WTC11 (cell line): ENCODE data around the gene CCR8. TPM values are rescaled to one million over a fixed set of nuclear protein-coding genes. Genes with fewer than 3 reads are reported as not detected.

Source experiments
- ATAC-seq: fragments of 200-7000 bp; cut with Tn5 transposase; 2 replicates; pipeline ENCODE4 v1.10.0; 2021; ENCODE audit warnings: mild to moderate bottlenecking, moderate library complexity
- CTCF ChIA-PET: fragments of 300-600 bp; sonication (Branson Sonifier 250); formaldehyde crosslinking; loops from one replicate; lab custom pipeline; 2021; ENCODE audit warnings: antibody characterized with exemption; lab: Charles Lee
- POLR2A ChIA-PET: fragments of 350-600 bp; sonication (Branson Sonifier 250); formaldehyde crosslinking; loops from one replicate; lab custom pipeline; 2021; ENCODE audit warnings: antibody characterized with exemption; lab: Charles Lee
- DNase-seq: peaks from one replicate; pipeline ENCODE4 v3.0.0; 2021; ENCODE audit warnings: low spot score
- H3K27ac Mint-ChIP-seq: 2 replicates; pipeline ENCODE4 v1.8.0; 2021; ENCODE audit warnings: mixed read lengths
- H3K27me3 Mint-ChIP-seq: 2 replicates; pipeline ENCODE4 v1.8.0; 2021; ENCODE audit warnings: low read depth, mild to moderate bottlenecking, moderate library complexity, mixed read lengths
- H3K36me3 Mint-ChIP-seq: 2 replicates; pipeline ENCODE4 v1.8.0; 2021; ENCODE audit warnings: mixed read lengths
- H3K4me1 Mint-ChIP-seq: 2 replicates; pipeline ENCODE4 v1.8.0; 2022; ENCODE audit warnings: mixed read lengths
- H3K4me3 Mint-ChIP-seq: 2 replicates; pipeline ENCODE4 v1.8.0; 2021; ENCODE audit warnings: mild to moderate bottlenecking, moderate library complexity, mixed read lengths
- H3K9me3 Mint-ChIP-seq: 2 replicates; pipeline ENCODE4 v1.8.0; 2021; ENCODE audit warnings: mixed read lengths
- ARID4B ChIP-seq: sonication (generic); formaldehyde crosslinking; IDR thresholded peaks from 2 replicates; pipeline ENCODE4 v1.8.0; 2023; ENCODE audit warnings: missing genetic modification reagents, mild to moderate bottlenecking, borderline replicate concordance
- ATF1 ChIP-seq: sonication (generic); formaldehyde crosslinking; IDR thresholded peaks from 2 replicates; pipeline ENCODE4 v1.8.1; 2023; ENCODE audit warnings: mild to moderate bottlenecking, moderate library complexity, missing genetic modification reagents
- ATF3 ChIP-seq: sonication (generic); formaldehyde crosslinking; conservative IDR thresholded peaks from 2 replicates; pipeline ENCODE4 v1.8.1; 2022; ENCODE audit warnings: mild to moderate bottlenecking, missing genetic modification reagents
- ATF6 ChIP-seq: sonication (generic); formaldehyde crosslinking; IDR thresholded peaks from 2 replicates; pipeline ENCODE4 v1.8.1; 2023; ENCODE audit warnings: mild to moderate bottlenecking, missing genetic modification reagents
- CTCF ChIP-seq: fragments of 200-600 bp; IDR thresholded peaks from 2 replicates; pipeline ENCODE4 v1.8.0; 2022; ENCODE audit warnings: antibody characterized with exemption
- ETV6 ChIP-seq: sonication (generic); formaldehyde crosslinking; IDR thresholded peaks from 2 replicates; pipeline ENCODE4 v1.8.1; 2022; ENCODE audit warnings: mild to moderate bottlenecking, missing genetic modification reagents
- FOXJ3 ChIP-seq: sonication (generic); formaldehyde crosslinking; IDR thresholded peaks from 2 replicates; pipeline ENCODE4 v1.9.0; 2021; ENCODE audit warnings: missing genetic modification reagents, mild to moderate bottlenecking, borderline replicate concordance
- HMGA2 ChIP-seq: fragments of 250-450 bp; sonication (Bioruptor Pico); IDR thresholded peaks from 2 replicates; pipeline ENCODE4 v1.4.0; 2021; ENCODE audit warnings: mild to moderate bottlenecking, moderate library complexity
- HMGXB4 ChIP-seq: sonication (generic); formaldehyde crosslinking; IDR thresholded peaks from 2 replicates; pipeline ENCODE4 v1.8.1; 2023; ENCODE audit warnings: mild to moderate bottlenecking, moderate library complexity, missing genetic modification reagents
- MYBL2 ChIP-seq: sonication (generic); formaldehyde crosslinking; IDR thresholded peaks from 2 replicates; pipeline ENCODE4 v1.8.1; 2023; ENCODE audit warnings: mild to moderate bottlenecking, moderate library complexity, missing genetic modification reagents
- NFYB ChIP-seq: sonication (generic); formaldehyde crosslinking; conservative IDR thresholded peaks from 2 replicates; pipeline ENCODE4 v1.8.0; 2022; ENCODE audit warnings: low read depth, missing genetic modification reagents
- SMAD4 ChIP-seq: sonication (generic); formaldehyde crosslinking; IDR thresholded peaks from 2 replicates; pipeline ENCODE4 v1.8.0; 2022; ENCODE audit warnings: mild to moderate bottlenecking, missing genetic modification reagents
- SOX15 ChIP-seq: fragments of 250-450 bp; sonication (Bioruptor Pico); IDR thresholded peaks from 2 replicates; pipeline ENCODE4 v1.9.0; 2021; ENCODE audit warnings: mild to moderate bottlenecking
- ZMAT4 ChIP-seq: fragments of 250-450 bp; sonication (Bioruptor Pico); IDR thresholded peaks from 2 replicates; pipeline ENCODE4 v1.9.0; 2021; ENCODE audit warnings: mild to moderate bottlenecking
- ZNF219 ChIP-seq: sonication (generic); formaldehyde crosslinking; IDR thresholded peaks from 2 replicates; pipeline ENCODE4 v1.8.0; 2023; ENCODE audit warnings: missing genetic modification reagents, mild to moderate bottlenecking, borderline replicate concordance
- ZNF232 ChIP-seq: sonication (generic); formaldehyde crosslinking; IDR thresholded peaks from 2 replicates; pipeline ENCODE4 v1.8.0; 2022; ENCODE audit warnings: mild to moderate bottlenecking, missing genetic modification reagents
- ZNF263 ChIP-seq: sonication (generic); formaldehyde crosslinking; IDR thresholded peaks from 2 replicates; pipeline ENCODE4 v1.8.1; 2022; ENCODE audit warnings: low read depth, mild to moderate bottlenecking, moderate library complexity, missing genetic modification reagents
- ZNF425 ChIP-seq: fragments of 250-450 bp; sonication (Bioruptor Pico); conservative IDR thresholded peaks from 2 replicates; pipeline ENCODE4 v1.9.0; 2021; ENCODE audit warnings: mild to moderate bottlenecking
- total RNA-seq: library from RNA; stranded (reverse); gene quantifications from 3 replicates; pipeline ENCODE4 v1.2.3, GENCODE V29; 2021

Gene CCR8
- total RNA-seq, 1 experiment from 2014 or later, result 0.33 TPM

- H3K9me3 Mint-ChIP-seq, result peaks cover 4% of the 10 kb centered on the region; the same call in 1 of the 2 replicates
- TF ChIP-seq HMGXB4 (CRISPR knock-in tag) (no peak), MYBL2 (CRISPR knock-in tag) (no peak), HMGA2 (CRISPR knock-in tag) (no peak), SOX15 (CRISPR knock-in tag) (no peak), FOXJ3 (CRISPR knock-in tag) (no peak), ZMAT4 (CRISPR knock-in tag) (no peak), ZNF219 (CRISPR knock-in tag) (no peak)
- H3K27ac Mint-ChIP-seq, result no peak overlapping the region
- DNase-seq (no peak), ATAC-seq (no peak)
- no peaks in the 10 kb centered on the region for H3K27me3 Mint-ChIP-seq
- H3K36me3 Mint-ChIP-seq, result no peaks in the 10 kb centered on the region
- POLR2A ChIA-PET, result no interaction called here
- H3K4me3 Mint-ChIP-seq, result no peak overlapping the region
- CTCF ChIA-PET, result interaction anchor here (0.7 kb wide), 1 partner anchor 55 kb away, joined by 3 read pairs; no protein-coding TSS in a partner anchor
- peaks cover 14% of the 10 kb centered on the region for H3K4me1 Mint-ChIP-seq
Measured at GRCh38 chr3:39323494-39323893, 6.0 kb upstream of the CCR8 start.

GRCh38 chr3:39325236-39325635 is 4.3 kb upstream of the CCR8 start:
- DNase-seq, result no peak
- no peak for TF ChIP-seq NFYB
- TF ChIP-seq SMAD4 (CRISPR knock-in tag), result no peak
- TF ChIP-seq ARID4B (CRISPR knock-in tag), result no peak
- no peak for TF ChIP-seq ETV6
- TF ChIP-seq ATF3 (CRISPR knock-in tag), result no peak
- TF ChIP-seq ZNF232, result no peak
- TF ChIP-seq ZNF425 (CRISPR knock-in tag), result no peak
- no peak for TF ChIP-seq ATF1
- TF ChIP-seq ATF6, result no peak
- no peak for TF ChIP-seq ZNF263 (CRISPR knock-in tag)
- TF ChIP-seq CTCF, result no peak
- no peak for TF ChIP-seq HMGA2 (CRISPR knock-in tag)
- no peak overlapping the region for H3K4me3 Mint-ChIP-seq

More at GRCh38 chr3:39325236-39325635, 4.3 kb upstream of the CCR8 start:
- no peak overlapping the region for H3K27ac Mint-ChIP-seq
- H3K9me3 Mint-ChIP-seq, result no peaks in the 10 kb centered on the region
- peaks cover 12% of the 10 kb centered on the region for H3K4me1 Mint-ChIP-seq
- no peak for ATAC-seq
- no peaks in the 10 kb centered on the region for H3K36me3 Mint-ChIP-seq
- ChIA-PET CTCF (no interaction called here), POLR2A (no interaction called here)
- no peaks in the 10 kb centered on the region for H3K27me3 Mint-ChIP-seq
